ENCODE results near the gene FAT1. TPM values are rescaled to one million over a fixed set of nuclear protein-coding genes. Genes with fewer than 3 reads are reported as not detected.

The FAT1 gene
- total RNA-seq, 4 donors from 2014 or later = 321 to 477 (median 380) TPM

- Histone ChIP-seq H3K27me3 (no peaks in the 10 kb centered on the region), H3K27ac (no peak overlapping the region), H3K9me3 (no peaks in the 10 kb centered on the region), H3K4me1 (no peaks in the 10 kb centered on the region), H3K4me3 (no peak overlapping the region), H3K36me3 (peaks cover 0 to 10% (median 0%) of the 10 kb centered on the region in 4 donors)
- no peak for DNase-seq
- in situ Hi-C loops (cut with MboI; ENCODE audit: low pct_ligation_motif_present in 1 of 4, low pct_unique_long_range_greater_than_20kb in 1 of 4, low sequenced_read_pairs in 3 of 4) (no loop called here), intact Hi-C loops (cut with DNase I; ENCODE audit: low total_unique reads) (no loop called here)
- TF ChIP-seq POLR2A (IDR thresholded peaks at IDR 0.05) (no peak), EP300 (IDR thresholded peaks at IDR 0.05; ENCODE audit: low read depth) (no peak), POLR2AphosphoS5 (IDR thresholded peaks at IDR 0.05) (no peak), CTCF (IDR thresholded peaks at IDR 0.05) (no peak)
- 95 to 100% methylated on average over 2 to 10 of the region's 10 CpGs for WGBS, 2 donors (ENCODE audit: low coverage in 1 of 2)
Measured at GRCh38 chr4:186619088-186619487, 104.6 kb downstream of the FAT1 start.

- TF ChIP-seq POLR2AphosphoS5 (IDR thresholded peaks at IDR 0.05) (no peak), CTCF (IDR thresholded peaks at IDR 0.05) (no peak), EP300 (IDR thresholded peaks at IDR 0.05; ENCODE audit: low read depth) (no peak), POLR2A (IDR thresholded peaks at IDR 0.05) (no peak)
- Histone ChIP-seq H3K27me3 (no peaks in the 10 kb centered on the region), H3K9me3 (no peaks in the 10 kb centered on the region), H3K4me3 (no peak overlapping the region), H3K27ac (no peak overlapping the region), H3K36me3 (peaks cover 0 to 16% (median under 1%) of the 10 kb centered on the region in 4 donors), H3K4me1 (no peaks in the 10 kb centered on the region)
- DNase-seq = no peak
- WGBS, 2 donors (ENCODE audit: low coverage in 1 of 2) = 82 to 88% methylated on average over 2 to 3 of the region's 3 CpGs
- in situ Hi-C loops (cut with MboI; ENCODE audit: low pct_ligation_motif_present in 1 of 4, low pct_unique_long_range_greater_than_20kb in 1 of 4, low sequenced_read_pairs in 3 of 4) = no loop called here
- intact Hi-C loops (cut with DNase I; ENCODE audit: low total_unique reads) = no loop called here
Measured at GRCh38 chr4:186617921-186618320, 105.7 kb downstream of the FAT1 start.

- WGBS, 2 donors (ENCODE audit: low coverage in 1 of 2) = 71 to 92% methylated on average over 1 of the region's 1 CpG
- in situ Hi-C loops (cut with MboI; ENCODE audit: low pct_ligation_motif_present in 1 of 4, low pct_unique_long_range_greater_than_20kb in 1 of 4, low sequenced_read_pairs in 3 of 4) = no loop called here
- Histone ChIP-seq H3K27ac (no peak overlapping the region), H3K9me3 (no peaks in the 10 kb centered on the region), H3K36me3 (peaks cover 0 to 60% (median 20%) of the 10 kb centered on the region in 4 donors), H3K4me1 (no peaks in the 10 kb centered on the region), H3K4me3 (no peak overlapping the region), H3K27me3 (no peaks in the 10 kb centered on the region)
- no peak for TF ChIP-seq POLR2A (IDR thresholded peaks at IDR 0.05)
- TF ChIP-seq POLR2AphosphoS5 (IDR thresholded peaks at IDR 0.05) = no peak
- no peak for TF ChIP-seq CTCF (IDR thresholded peaks at IDR 0.05)
- no peak for TF ChIP-seq EP300 (IDR thresholded peaks at IDR 0.05; ENCODE audit: low read depth)
- intact Hi-C loops (cut with DNase I; ENCODE audit: low total_unique reads) = no loop called here
- DNase-seq = no peak
Measured at GRCh38 chr4:186607490-186607889, 116.2 kb downstream of the FAT1 start.

- Histone ChIP-seq H3K36me3 (peaks cover 0 to 61% (median 22%) of the 10 kb centered on the region in 4 donors), H3K27ac (no peak overlapping the region), H3K4me1 (no peaks in the 10 kb centered on the region), H3K9me3 (no peaks in the 10 kb centered on the region), H3K27me3 (no peaks in the 10 kb centered on the region), H3K4me3 (no peak overlapping the region)
- TF ChIP-seq CTCF (IDR thresholded peaks at IDR 0.05) = no peak
- no peak for TF ChIP-seq POLR2AphosphoS5 (IDR thresholded peaks at IDR 0.05)
- no peak for TF ChIP-seq POLR2A (IDR thresholded peaks at IDR 0.05)
- no peak for TF ChIP-seq EP300 (IDR thresholded peaks at IDR 0.05; ENCODE audit: low read depth)
- 74 to 83% methylated on average over 2 to 6 of the region's 6 CpGs for WGBS, 2 donors (ENCODE audit: low coverage in 1 of 2)
- intact Hi-C loops (cut with DNase I; ENCODE audit: low total_unique reads) (no loop called here), in situ Hi-C loops (cut with MboI; ENCODE audit: low pct_ligation_motif_present in 1 of 4, low pct_unique_long_range_greater_than_20kb in 1 of 4, low sequenced_read_pairs in 3 of 4) (no loop called here)
- DNase-seq = no peak
Measured at GRCh38 chr4:186606591-186606992, 117.1 kb downstream of the FAT1 start.
